H1 (cell line): ENCODE results near the gene DTX4. TPM values are rescaled to one million over a fixed set of nuclear protein-coding genes. Genes with fewer than 3 reads are reported as not detected.

Experiments used
- TBP ChIP-seq: IDR thresholded peaks from 2 replicates; pipeline ENCODE4 v1.6.1; 2011; ENCODE audit warnings: low read depth, low read length, improper control_type of control experiment
- polyA plus RNA-seq, 7 experiments: library from polyadenylated mRNA; depleted of rRNA in 3 of 7; stranded (reverse) in 5 of 7; unstranded in 2 of 7; fragments of >200 nt in 5 of 7; fragments of 200-250 nt in 2 of 7; gene quantifications; 1 replicate in 5 of 7; 2 replicates in 1 of 7; 4 replicates in 1 of 7; pipeline versions ENCODE4 v1.2.1 to v1.2.3, GENCODE V29; 2011 to 2013; ENCODE audit warnings: missing spikeins in 2 of 7, mixed read lengths in 2 of 7
- total RNA-seq: library from RNA; stranded (reverse); fragmentation: NEBNext Ultra II Directional; extraction: Animal tissue kit (Norgen Biotek cat#: 25700); gene quantifications from 2 replicates; pipeline ENCODE4 v1.2.1, GENCODE V29; 2021
- TF ChIP-seq, protein P1 (sequence below), 3 experiments: IDR thresholded peaks; 1 replicate in 2 of 3; 2 replicates in 1 of 3; pipeline versions ENCODE4 v1.5.1 to v1.6.1; 2011; ENCODE audit warnings: low read length in 3 of 3, mild to moderate bottlenecking in 3 of 3, inconsistent platforms in 2 of 3, low read depth in 1 of 3, moderate library complexity in 1 of 3; ENCODE audit not compliant: insufficient read depth in 1 of 3; ENCODE audit errors: control extremely low read depth in 1 of 3

Gene DTX4
- total and polyA plus RNA-seq, 2 of the 8 experiments (the other 6 are each of a cell fraction or from before 2014, with no cell fraction given), result 5.1 to 18.8 TPM

DNA sequence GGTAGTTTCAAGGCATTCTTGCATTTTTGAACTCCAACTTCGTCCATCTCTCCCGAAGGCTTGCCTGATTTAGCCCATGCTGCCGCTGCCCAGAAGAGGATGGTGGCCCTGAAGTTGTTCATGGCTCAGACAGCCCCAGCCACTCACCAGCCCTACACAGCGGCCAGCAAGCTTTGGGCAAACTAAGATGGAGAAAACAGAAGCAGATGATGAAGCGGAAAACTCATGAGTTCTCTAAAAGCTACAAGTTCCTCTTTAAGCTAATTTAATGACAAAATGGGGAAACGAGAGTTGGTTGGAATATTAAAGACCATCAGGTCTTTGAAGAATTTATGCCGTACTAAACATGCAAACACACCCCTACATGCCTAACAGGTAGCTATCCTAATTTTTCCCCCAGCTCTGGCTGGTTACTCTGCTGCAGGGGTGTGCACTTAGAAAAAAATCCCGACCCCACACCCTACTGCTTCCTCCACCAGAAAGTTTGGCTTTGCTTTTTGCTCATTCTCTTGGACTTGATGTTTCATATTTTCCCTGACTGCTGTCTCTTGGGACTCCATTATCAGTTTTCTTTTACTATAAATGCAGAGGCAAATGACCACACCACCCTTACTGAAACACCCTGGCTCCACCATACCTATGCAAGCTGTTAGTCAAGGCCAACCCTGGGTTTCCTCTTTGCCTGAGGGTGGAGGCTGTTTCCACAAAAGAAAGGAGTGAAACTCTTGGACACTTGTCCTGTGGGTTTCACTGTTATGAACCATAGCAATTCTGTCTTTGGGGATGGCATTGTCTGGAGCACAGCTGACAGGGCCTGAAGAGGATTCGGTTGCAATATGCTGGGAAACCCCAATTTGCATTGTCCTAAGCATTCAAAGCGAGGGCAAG, 41.1 kb downstream of the DTX4 start, which contains the start of gene MPEG1 (continued):
- TF ChIP-seq, protein P1, sequence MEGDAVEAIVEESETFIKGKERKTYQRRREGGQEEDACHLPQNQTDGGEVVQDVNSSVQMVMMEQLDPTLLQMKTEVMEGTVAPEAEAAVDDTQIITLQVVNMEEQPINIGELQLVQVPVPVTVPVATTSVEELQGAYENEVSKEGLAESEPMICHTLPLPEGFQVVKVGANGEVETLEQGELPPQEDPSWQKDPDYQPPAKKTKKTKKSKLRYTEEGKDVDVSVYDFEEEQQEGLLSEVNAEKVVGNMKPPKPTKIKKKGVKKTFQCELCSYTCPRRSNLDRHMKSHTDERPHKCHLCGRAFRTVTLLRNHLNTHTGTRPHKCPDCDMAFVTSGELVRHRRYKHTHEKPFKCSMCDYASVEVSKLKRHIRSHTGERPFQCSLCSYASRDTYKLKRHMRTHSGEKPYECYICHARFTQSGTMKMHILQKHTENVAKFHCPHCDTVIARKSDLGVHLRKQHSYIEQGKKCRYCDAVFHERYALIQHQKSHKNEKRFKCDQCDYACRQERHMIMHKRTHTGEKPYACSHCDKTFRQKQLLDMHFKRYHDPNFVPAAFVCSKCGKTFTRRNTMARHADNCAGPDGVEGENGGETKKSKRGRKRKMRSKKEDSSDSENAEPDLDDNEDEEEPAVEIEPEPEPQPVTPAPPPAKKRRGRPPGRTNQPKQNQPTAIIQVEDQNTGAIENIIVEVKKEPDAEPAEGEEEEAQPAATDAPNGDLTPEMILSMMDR (IDR thresholded peaks at IDR 0.05; ENCODE audit: control extremely low read depth in 1 of 3, insufficient read depth in 1 of 3, low read depth in 1 of 3, low read length in 3 of 3), result no peak
- no peak for TF ChIP-seq TBP
